Right lobe of liver (tissue), 4 donors: ENCODE results near the gene MED15.

Experiments used
- POLR2A ChIP-seq: fragments of 450-650 bp; IDR thresholded peaks from one replicate; pipeline ENCODE4 v1.6.1; 2017; ENCODE audit warnings: antibody characterized with exemption, mild to moderate bottlenecking
- TF ChIP-seq, protein P1 (sequence below), 4 donors: fragments of 200-600 bp in 3 of 4; fragments of 450-650 bp in 1 of 4; IDR thresholded peaks; one replicate each; pipeline versions ENCODE4 v1.5.1 to v1.8.0; 2016 to 2022; ENCODE audit warnings: antibody characterized with exemption in 4 of 4, mild to moderate bottlenecking in 2 of 4
- donor health status: DM: no; HTN: no; CAD: no.
- donor health status: DM: no; HTN: no; CAD: no.
- donor health status: DM: no; HTN: yes; CAD: no.

DNA sequence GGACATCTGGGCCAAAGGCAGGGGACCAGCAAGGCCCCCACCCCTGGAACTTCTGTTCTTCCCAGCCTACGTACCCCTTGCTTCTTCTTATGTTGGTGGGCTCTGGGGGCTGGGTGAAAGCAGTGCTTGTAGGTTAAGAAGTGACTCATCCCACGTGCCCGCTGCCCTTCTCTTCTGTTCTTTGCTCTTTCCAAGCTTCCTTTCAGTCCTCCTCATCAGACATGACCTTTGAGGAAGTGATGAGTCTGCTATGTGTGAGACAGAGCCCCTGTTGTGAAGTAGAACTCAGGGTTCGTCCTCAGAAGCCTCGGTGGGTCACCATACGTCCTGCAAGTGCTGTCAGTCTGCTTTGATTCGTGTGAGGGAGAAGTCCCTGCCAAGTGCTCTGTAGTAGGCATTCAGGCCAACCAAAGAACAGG lies 12.7 kb downstream of the MED15 start:
- no peak for TF ChIP-seq POLR2A
- TF ChIP-seq, protein P1, sequence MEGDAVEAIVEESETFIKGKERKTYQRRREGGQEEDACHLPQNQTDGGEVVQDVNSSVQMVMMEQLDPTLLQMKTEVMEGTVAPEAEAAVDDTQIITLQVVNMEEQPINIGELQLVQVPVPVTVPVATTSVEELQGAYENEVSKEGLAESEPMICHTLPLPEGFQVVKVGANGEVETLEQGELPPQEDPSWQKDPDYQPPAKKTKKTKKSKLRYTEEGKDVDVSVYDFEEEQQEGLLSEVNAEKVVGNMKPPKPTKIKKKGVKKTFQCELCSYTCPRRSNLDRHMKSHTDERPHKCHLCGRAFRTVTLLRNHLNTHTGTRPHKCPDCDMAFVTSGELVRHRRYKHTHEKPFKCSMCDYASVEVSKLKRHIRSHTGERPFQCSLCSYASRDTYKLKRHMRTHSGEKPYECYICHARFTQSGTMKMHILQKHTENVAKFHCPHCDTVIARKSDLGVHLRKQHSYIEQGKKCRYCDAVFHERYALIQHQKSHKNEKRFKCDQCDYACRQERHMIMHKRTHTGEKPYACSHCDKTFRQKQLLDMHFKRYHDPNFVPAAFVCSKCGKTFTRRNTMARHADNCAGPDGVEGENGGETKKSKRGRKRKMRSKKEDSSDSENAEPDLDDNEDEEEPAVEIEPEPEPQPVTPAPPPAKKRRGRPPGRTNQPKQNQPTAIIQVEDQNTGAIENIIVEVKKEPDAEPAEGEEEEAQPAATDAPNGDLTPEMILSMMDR (IDR thresholded peaks at IDR 0.05), result no peak
